ENCODE measurements around the gene OSGEP. TPM values are rescaled to one million over a fixed set of nuclear protein-coding genes. Genes with fewer than 3 reads are reported as not detected.

OSGEP gene
- total and polyA plus RNA-seq, 2 of the 13 experiments (the other 11 are each of a cell fraction or from before 2014, with no cell fraction given): 39.7 to 41.1 TPM

DNA sequence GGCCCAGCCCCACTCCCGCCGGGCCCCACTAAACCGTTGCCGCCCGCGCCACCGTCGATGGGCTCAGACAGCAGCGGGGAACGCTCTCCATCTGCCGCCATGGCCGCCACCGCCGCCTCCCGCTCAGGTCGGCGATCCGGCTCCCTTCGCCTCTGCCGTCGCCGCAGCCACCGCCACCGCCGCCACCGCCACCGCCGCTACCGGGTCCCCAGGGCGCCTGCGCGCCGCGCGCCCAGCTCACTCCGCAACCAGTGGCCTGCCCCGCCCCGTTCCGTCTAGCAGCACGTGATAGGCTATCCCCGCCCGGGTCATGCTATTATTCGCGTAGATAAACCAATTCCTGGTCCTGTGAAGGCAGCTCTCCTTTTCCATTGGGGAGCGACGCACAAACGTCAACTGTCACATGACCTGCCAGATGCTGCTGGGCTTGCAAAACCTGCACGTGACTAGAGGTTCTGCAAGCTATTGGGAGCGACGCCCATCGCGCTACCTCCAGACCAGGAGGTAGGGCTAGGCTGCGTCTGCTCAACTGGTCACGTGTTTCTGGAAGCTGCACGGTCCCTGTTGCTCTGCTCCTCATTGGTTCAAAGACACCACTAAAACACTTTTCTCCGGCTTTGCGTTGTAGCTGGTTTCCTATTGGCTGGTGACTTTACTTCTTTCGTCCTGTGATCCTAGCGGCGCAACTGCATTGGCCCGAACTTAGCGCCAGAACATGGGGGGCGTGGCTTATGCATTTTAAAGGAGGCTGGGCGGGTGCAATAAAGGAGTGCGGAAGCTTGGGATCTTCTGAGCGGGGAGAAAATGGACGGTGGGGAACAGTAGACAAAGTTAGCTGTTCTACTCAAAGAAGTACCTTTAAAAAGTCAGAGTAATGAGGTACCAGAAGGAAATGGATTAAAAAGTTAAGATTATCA lies 6.9 kb upstream of the OSGEP start, which contains the start of gene PIP4P1 (continued):
- TF ChIP-seq, protein P1, sequence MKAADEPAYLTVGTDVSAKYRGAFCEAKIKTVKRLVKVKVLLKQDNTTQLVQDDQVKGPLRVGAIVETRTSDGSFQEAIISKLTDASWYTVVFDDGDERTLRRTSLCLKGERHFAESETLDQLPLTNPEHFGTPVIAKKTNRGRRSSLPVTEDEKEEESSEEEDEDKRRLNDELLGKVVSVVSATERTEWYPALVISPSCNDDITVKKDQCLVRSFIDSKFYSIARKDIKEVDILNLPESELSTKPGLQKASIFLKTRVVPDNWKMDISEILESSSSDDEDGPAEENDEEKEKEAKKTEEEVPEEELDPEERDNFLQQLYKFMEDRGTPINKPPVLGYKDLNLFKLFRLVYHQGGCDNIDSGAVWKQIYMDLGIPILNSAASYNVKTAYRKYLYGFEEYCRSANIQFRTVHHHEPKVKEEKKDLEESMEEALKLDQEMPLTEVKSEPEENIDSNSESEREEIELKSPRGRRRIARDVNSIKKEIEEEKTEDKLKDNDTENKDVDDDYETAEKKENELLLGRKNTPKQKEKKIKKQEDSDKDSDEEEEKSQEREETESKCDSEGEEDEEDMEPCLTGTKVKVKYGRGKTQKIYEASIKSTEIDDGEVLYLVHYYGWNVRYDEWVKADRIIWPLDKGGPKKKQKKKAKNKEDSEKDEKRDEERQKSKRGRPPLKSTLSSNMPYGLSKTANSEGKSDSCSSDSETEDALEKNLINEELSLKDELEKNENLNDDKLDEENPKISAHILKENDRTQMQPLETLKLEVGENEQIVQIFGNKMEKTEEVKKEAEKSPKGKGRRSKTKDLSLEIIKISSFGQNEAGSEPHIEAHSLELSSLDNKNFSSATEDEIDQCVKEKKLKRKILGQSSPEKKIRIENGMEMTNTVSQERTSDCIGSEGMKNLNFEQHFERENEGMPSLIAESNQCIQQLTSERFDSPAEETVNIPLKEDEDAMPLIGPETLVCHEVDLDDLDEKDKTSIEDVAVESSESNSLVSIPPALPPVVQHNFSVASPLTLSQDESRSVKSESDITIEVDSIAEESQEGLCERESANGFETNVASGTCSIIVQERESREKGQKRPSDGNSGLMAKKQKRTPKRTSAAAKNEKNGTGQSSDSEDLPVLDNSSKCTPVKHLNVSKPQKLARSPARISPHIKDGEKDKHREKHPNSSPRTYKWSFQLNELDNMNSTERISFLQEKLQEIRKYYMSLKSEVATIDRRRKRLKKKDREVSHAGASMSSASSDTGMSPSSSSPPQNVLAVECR (CRISPR knock-in tag; IDR thresholded peaks at IDR 0.05; ENCODE audit: borderline replicate concordance): peak; percentile 95; the same call in 1 of the 2 replicates
- TF ChIP-seq CHD2 (IDR thresholded peaks at IDR 0.05; ENCODE audit: low read depth, low read length) (peak; percentile 72; the same call in 1 of the 2 replicates), HES4 (CRISPR knock-in tag; IDR thresholded peaks at IDR 0.05; ENCODE audit: borderline replicate concordance) (peak; percentile 91), CAMTA2 (CRISPR knock-in tag; IDR thresholded peaks at IDR 0.05; ENCODE audit: borderline replicate concordance) (no peak), POLR2AphosphoS5 (IDR thresholded peaks at IDR 0.05; ENCODE audit: low read depth, low read length) (peak; percentile 95), LRRFIP1 (CRISPR knock-in tag; conservative IDR thresholded peaks at IDR 0.05) (peak; percentile 87; the same call in 1 of the 2 replicates), KDM2A (CRISPR knock-in tag; IDR thresholded peaks at IDR 0.05; ENCODE audit: borderline replicate concordance, low read depth) (peak; percentile 80), ZFYVE20 (CRISPR knock-in tag; IDR thresholded peaks at IDR 0.05; ENCODE audit: borderline replicate concordance, low read depth) (no peak; the same call in 1 of the 2 replicates), NR2C2 (CRISPR knock-in tag; IDR thresholded peaks at IDR 0.05; ENCODE audit: borderline replicate concordance) (peak; percentile 89)
- TF ChIP-seq, protein P2, sequence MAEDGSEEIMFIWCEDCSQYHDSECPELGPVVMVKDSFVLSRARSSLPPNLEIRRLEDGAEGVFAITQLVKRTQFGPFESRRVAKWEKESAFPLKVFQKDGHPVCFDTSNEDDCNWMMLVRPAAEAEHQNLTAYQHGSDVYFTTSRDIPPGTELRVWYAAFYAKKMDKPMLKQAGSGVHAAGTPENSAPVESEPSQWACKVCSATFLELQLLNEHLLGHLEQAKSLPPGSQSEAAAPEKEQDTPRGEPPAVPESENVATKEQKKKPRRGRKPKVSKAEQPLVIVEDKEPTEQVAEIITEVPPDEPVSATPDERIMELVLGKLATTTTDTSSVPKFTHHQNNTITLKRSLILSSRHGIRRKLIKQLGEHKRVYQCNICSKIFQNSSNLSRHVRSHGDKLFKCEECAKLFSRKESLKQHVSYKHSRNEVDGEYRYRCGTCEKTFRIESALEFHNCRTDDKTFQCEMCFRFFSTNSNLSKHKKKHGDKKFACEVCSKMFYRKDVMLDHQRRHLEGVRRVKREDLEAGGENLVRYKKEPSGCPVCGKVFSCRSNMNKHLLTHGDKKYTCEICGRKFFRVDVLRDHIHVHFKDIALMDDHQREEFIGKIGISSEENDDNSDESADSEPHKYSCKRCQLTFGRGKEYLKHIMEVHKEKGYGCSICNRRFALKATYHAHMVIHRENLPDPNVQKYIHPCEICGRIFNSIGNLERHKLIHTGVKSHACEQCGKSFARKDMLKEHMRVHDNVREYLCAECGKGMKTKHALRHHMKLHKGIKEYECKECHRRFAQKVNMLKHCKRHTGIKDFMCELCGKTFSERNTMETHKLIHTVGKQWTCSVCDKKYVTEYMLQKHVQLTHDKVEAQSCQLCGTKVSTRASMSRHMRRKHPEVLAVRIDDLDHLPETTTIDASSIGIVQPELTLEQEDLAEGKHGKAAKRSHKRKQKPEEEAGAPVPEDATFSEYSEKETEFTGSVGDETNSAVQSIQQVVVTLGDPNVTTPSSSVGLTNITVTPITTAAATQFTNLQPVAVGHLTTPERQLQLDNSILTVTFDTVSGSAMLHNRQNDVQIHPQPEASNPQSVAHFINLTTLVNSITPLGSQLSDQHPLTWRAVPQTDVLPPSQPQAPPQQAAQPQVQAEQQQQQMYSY (CRISPR knock-in tag; IDR thresholded peaks at IDR 0.05): peak; percentile 49; the same call in 1 of the 2 replicates
- TF ChIP-seq, protein P3, sequence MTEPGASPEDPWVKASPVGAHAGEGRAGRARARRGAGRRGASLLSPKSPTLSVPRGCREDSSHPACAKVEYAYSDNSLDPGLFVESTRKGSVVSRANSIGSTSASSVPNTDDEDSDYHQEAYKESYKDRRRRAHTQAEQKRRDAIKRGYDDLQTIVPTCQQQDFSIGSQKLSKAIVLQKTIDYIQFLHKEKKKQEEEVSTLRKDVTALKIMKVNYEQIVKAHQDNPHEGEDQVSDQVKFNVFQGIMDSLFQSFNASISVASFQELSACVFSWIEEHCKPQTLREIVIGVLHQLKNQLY (CRISPR knock-in tag; IDR thresholded peaks at IDR 0.05): peak; percentile 92
- TF ChIP-seq, protein P4, sequence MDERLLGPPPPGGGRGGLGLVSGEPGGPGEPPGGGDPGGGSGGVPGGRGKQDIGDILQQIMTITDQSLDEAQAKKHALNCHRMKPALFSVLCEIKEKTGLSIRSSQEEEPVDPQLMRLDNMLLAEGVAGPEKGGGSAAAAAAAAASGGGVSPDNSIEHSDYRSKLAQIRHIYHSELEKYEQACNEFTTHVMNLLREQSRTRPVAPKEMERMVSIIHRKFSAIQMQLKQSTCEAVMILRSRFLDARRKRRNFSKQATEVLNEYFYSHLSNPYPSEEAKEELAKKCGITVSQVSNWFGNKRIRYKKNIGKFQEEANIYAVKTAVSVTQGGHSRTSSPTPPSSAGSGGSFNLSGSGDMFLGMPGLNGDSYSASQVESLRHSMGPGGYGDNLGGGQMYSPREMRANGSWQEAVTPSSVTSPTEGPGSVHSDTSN (CRISPR knock-in tag; IDR thresholded peaks at IDR 0.05): no peak; the same call in 1 of the 2 replicates
